ENCODE data around the gene BOLA2. TPM values are rescaled to one million over a fixed set of nuclear protein-coding genes. Genes with fewer than 3 reads are reported as not detected.

Gene BOLA2
- 10 to 100 TPM; 20.3 to 41.0 TPM for total RNA-seq

DNA sequence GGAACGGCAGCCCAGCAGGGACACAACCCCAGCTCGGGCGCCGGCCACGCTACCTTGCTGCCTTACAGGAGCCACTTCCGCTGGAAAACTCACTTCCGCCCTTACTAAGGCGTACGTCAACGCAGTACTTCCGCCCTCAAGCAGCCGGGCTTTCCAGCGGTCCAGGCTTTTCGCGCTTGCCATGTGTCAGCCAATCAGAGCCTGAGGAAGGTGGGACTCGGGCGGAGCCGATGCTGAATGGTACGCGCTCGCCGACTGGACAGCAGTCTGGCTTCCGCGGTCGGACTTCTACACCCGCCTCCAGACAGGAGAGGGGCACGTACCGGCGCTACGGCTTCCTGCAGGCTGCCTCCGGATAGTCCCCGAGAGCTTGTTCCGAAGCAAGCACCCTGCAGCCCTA, at the start of gene BOLA2, which contains the start of gene SLX1B:
TSS of gene BOLA2 (minus strand) at position 83 of the 400 bp plus-strand sequence. CDS start 98 bp downstream, outside the sequence.
TSS of gene SLX1B (plus strand) at position 265 of the 400 bp plus-strand sequence.

DNA sequence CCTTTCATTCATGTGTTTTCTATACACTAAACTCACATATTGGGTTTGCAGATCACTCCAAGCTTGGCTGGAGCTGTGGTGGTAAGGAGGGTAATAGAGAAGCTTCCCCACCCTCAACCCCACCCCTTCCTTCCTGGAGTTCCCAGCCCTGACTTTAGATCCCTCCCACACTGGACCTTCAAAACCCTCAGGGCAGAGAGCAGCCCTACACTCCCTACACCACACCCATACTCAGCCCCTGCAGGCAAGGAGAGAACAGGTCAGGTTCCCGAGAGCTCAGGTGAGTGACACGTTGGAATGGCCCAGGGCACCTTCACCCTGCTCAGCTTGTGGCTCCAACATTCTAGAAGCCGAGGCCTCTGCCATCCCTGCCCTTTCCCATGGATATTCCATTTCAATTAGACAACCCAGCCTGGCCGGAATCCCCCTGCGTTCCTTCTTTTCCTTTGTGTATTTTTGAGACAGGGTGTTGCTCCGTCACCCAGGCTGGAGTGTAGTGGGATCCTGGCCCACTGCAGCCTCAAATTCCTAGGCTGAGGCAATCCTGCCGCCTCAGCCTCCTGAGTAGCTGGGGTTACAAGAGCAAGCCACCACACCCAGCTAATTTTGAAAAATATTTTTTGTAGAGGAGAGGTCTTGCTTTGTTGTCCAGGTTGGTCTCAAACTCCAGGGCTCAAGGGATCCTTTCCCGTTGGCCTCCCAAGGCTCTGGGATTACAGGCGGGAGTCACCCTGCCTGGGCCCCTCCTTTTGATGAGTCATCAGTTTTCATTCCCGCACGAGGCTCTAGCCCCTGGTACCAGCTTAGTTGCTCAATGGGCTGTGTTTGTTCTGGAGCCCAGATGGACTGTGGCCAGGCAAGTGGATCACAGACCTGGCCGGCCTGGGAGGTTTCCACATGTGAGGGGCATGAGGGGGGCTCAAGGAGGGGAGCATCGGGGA, 5.8 kb upstream of the BOLA2 start, which contains the start of gene SULT1A4:
TSS of gene SULT1A4 (plus strand) at position 208 of the 941 bp plus-strand sequence. CDS start 1,473 bp downstream, outside the sequence.

Small RNAs within 50 kb of the gene (small RNA-seq; reads per million reads assigned to genes)
- 0 reads per million in 2 donors for gene AC133555.2

Other genes starting within 250 kb of the BOLA2 start
- not detected for gene NPIPB11, start 47.6 kb downstream of the BOLA2 start, total RNA-seq
- gene SLX1B, start 182 bp upstream of the BOLA2 start, total RNA-seq = 10 to 100 TPM in 1 of 2 donors, 1 to 10 TPM in 1; 9.6 to 17.3 TPM
- under 1 TPM; 0.67 to 0.69 TPM for gene SULT1A4, start 5.6 kb upstream of the BOLA2 start, total RNA-seq
- gene NPIPB12, start 52.1 kb upstream of the BOLA2 start, total RNA-seq = 10 to 100 TPM; 22.3 to 26.8 TPM
- not detected for gene SPN, start 208.9 kb upstream of the BOLA2 start, total RNA-seq
- 100 to 1,000 TPM; 137 to 148 TPM for gene QPRT, start 224.8 kb upstream of the BOLA2 start, total RNA-seq

Data from melanocyte of skin (primary cell).